C4-2B (cell line): ENCODE results near the gene NDUFB7.

ENCODE experiments used
- ZFX ChIP-seq: fragments of 450-650 bp; IDR thresholded peaks from 2 replicates; pipeline ENCODE4 v1.6.1; 2017
- TF ChIP-seq, protein P1 (sequence below): fragments of 450-650 bp; conservative IDR thresholded peaks from 2 replicates; pipeline ENCODE4 v1.5.1; 2017; ENCODE audit warnings: mild to moderate bottlenecking

DNA sequence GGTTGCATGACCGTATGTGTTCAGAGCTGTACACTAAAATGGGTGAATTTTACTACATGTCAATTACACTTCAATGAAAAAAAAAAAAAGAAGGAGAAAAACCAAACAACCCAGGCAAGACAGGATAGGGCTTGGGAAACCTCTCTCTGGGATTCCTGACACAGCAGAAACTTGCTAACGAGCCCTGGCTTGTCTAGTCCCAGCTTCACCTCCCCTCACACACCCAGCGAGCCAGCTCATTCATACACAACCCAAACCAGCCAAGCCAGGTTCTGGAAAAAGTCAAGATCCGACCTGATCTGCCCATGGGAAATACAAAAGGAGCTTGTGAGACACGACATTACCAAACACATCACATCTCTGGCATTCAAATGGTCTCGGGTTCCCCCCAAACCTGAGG lies 46.1 kb downstream of the NDUFB7 start:
- TF ChIP-seq, protein P1, sequence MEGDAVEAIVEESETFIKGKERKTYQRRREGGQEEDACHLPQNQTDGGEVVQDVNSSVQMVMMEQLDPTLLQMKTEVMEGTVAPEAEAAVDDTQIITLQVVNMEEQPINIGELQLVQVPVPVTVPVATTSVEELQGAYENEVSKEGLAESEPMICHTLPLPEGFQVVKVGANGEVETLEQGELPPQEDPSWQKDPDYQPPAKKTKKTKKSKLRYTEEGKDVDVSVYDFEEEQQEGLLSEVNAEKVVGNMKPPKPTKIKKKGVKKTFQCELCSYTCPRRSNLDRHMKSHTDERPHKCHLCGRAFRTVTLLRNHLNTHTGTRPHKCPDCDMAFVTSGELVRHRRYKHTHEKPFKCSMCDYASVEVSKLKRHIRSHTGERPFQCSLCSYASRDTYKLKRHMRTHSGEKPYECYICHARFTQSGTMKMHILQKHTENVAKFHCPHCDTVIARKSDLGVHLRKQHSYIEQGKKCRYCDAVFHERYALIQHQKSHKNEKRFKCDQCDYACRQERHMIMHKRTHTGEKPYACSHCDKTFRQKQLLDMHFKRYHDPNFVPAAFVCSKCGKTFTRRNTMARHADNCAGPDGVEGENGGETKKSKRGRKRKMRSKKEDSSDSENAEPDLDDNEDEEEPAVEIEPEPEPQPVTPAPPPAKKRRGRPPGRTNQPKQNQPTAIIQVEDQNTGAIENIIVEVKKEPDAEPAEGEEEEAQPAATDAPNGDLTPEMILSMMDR = no peak
- TF ChIP-seq ZFX = no peak
